Stimulated activated CD4-positive, alpha-beta T cell treated with anti-CD3 and anti-CD28 coated beads, TNF-alpha, amount 100 ng/mL, for 24 hours (primary cell): Measurements from ENCODE around the gene FAAH.

Source experiments
- DNase-seq, 3 experiments: peaks; one replicate each; pipeline ENCODE4 v3.0.0-alpha.2; 2020; ENCODE audit warnings: low read depth in 3 of 3

Gene FAAH

GRCh38 chr1:46401154-46401913, 7.2 kb downstream of the FAAH start:
- DNase-seq: no peak

DNA sequence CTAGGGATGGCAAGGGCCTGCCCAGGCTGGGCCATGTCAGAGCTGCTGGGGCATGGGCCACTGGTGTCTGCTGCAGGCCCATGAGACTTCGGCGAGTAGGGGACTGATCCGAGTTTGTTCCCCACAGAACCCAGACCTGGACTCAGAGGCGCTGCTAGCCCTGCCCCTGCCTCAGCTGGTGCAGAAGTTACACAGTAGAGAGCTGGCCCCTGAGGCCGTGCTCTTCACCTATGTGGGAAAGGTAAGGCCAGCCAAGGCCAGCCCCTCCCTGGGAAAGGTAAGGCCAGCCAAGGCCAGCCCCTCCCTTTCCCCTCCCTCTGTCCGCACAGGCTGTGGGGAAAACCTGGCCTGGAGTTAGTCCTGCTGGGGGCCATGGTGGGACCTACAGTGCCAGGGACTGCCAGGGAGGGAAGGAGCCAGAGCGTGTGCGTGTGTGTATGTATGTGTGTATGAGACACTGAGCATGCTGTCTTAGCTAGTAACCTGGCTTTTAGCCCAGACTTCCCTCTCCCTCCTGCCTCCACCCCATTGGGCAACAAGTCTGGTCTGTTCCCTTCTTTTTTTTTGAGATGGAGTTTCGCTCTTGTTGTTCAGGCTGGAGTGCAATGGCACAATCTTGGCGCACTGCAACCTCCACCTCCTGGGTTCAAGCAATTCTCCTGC, 8.0 kb downstream of the FAAH start:
- no peak for DNase-seq

GRCh38 chr1:46403916-46404315, 9.8 kb downstream of the FAAH start:
- DNase-seq: no peak

GRCh38 chr1:46404482-46405196, 10.5 kb downstream of the FAAH start:
- no peak for DNase-seq

DNA sequence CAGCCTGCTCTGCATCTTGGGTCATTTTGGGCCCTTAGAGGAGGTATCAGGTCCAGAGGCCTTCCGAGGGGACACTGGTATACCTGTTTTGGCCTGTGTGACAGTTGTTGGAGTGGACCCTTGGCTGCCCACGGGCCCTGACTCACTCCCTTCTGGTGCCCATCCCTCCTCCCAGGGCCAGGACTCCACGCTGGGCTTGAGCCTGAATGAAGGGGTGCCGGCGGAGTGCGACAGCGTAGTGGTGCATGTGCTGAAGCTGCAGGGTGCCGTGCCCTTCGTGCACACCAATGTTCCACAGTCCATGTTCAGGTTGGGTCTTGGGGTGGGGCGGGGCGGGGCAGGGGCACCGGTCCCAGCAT, 11.1 kb downstream of the FAAH start:
- no peak for DNase-seq

DNA sequence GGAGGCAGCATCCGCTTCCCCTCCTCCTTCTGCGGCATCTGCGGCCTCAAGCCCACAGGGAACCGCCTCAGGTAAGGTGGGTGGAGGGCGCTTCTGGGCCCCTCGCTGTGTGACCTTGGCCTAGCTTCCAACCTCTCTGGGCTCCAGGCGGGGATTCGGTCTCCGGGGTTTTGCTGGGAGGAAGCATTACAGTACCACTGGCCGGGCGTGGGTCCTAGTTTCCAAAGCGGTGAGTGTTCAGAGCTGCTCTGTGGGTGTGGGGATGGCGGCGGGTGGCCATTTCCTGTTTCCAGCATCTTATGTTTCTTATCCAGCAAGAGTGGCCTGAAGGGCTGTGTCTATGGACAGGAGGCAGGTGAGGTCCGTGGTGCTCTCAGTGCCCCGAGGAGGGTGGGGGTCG, 11.6 kb downstream of the FAAH start:
- no peak for DNase-seq

DNA sequence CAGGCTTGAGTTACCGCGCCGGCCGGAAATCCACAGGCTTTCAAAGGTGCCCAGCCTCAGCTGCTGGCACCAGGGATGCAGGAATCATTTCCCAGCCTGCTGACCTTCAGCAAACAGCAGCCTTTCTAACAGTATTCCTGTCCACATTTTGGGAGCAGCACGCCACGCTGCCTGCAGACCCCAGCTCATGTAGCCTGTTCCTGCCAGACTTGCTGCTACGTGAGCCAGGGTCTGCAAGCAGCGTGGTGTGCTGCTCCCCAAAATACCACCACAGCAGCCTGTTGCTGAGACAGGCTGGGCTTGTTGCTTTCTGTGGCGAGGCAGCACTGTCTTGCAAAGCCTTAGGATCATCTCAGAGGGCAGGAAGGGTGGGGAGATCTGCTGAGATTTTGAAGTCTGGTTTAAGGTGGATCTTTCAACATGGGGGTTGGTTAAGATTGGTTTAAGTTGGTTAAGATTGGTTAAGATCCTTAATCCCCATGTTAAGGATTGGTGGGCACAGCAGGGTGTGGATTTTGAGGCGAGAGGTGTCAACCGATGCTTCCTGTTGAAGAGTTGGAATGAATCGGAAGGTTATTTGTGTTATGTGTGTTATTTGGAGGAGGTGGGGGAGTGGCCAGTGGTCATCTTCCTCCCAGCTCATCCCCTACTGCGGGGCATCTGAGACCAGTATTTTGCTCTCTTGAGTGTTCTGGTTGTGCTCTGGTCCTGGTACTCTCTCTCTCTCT, 12.9 kb downstream of the FAAH start:
- no peak for DNase-seq

- DNase-seq: no peak
Measured at GRCh38 chr1:46407636-46408035, 13.5 kb downstream of the FAAH start.

DNA sequence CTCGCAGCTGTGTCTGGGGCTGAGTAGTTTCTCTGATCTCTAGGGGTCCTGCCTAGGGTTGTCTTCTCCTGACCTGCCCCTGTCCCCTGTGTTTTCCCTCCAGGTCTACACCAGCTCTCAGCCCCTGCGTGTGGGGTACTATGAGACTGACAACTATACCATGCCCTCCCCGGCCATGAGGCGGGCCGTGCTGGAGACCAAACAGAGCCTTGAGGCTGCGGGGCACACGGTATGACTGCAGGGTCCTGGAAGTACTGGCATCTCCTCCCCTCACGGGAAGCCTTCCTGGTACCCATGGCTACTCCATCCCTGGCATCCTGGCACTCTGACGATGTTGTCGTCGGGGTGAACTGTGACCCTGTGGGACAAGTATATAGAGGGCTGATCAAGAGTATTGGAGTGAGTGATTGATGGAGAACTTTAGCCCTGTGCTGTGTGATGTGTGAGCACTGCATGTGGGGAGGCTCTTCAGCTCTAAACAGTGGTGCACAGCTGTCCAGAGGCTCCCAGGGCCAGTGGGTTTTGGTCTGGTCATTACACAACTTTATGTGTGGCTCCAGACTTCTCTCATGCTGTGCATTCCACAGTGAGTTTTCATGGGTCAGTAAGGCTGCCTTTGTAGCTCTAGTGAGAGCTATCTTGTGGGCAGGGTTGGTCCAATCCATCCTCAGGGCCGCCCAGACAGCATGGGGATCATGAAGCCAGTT, 14.4 kb downstream of the FAAH start:
- DNase-seq: no peak

DNA sequence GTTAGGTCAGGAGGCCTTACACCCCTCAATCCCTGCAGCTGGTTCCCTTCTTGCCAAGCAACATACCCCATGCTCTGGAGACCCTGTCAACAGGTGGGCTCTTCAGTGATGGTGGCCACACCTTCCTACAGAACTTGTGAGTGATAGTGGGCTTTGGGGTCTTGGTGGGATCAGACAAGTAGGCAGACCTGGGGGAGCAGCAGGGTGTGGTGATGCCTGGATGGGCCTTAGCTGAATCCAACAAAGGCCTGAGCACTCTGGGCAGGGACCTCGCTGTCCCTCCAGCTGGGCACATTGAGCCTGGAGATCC, 14.9 kb downstream of the FAAH start:
- no peak for DNase-seq

DNA sequence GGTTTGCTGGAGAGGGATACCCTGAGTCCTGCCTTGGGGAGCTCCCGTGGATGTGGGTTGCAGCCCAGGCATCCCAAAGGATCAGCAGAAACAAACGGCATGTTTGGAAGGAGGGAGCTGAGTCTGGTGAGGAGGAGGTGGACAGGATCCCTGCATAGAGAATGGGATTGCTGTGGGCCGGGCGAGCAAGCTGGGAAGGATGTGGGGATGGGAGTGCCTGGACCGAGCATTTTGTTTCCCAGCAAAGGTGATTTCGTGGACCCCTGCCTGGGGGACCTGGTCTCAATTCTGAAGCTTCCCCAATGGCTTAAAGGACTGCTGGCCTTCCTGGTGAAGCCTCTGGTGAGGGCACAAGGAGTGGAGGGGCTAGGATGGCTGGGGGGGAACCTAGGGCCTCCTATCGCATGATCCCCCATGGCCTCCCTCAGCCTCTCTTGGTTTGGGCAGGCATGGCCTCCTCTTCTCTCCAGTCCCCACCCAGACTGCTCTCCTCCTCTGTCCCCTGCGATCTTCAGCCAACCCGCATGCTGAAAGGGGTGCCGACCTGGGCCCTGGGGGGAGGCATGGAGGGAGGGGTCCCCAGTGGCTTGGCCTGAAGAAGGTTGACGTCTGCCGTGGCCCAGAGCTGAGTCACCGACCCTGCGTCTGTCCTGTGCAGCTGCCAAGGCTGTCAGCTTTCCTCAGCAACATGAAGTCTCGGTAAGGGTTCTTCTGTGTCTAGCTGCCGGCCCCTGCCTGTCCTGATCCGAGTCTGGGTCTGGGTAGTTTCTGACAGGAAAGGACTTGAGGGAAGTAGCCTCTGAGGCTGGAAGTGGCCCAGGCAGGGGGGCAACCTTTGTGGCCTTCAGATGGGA, 16.3 kb downstream of the FAAH start:
- no peak for DNase-seq

DNA sequence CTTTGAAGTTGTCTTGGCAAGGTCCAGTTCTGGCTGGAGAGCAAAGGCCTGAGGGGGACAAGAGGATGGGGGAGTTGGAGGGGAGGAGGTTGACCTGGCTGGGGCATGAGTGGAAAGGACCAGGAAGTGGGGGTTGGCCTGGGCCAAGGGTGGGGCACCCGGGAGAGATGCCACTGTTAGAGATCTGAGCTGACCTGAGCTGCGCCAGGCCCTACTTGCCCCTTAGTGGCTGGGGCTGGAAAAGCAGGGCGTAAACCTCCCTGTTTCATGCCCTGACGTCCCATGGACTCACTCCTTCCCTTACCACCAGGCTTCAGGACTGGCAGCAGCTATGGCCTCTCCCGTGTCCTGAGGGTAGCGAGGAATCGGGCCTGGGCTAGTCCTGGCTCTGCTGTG, 16.9 kb downstream of the FAAH start:
- DNase-seq: no peak

DNA sequence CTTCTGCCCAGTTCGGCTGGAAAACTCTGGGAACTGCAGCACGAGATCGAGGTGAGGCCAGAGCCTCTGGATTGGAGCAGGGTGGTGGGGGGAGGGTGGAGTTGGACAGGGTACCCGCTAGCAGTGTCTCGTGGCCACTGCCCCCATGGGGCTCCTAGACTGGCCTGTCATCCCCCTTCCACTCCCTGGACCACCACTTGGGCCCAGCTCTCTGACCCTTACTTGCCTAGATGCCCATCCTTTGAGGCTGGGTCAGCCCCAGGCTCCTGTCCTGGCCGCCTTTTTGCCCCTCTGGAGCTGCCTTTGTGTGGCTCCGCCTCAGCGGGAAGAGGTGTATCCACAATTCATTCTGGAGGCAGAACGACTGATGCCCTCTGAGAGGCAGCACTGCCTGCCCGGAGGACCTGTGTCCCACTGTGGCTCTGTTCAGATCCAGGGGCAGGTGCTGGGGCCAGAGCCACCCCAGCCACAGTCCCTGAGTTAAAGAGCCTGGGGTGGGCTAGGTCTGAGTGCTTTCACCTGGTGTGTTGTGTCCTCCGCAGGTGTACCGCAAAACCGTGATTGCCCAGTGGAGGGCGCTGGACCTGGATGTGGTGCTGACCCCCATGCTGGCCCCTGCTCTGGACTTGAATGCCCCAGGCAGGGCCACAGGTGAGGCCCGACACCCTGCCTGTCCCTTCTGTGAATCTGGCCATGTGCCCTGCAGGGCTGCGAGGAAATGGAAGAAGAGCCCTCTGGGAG, 17.7 kb downstream of the FAAH start:
- DNase-seq: peak in 1 of 3 experiments; percentile 21

- no peak for DNase-seq
Measured at GRCh38 chr1:46412893-46413595, 18.9 kb downstream of the FAAH start.

DNA sequence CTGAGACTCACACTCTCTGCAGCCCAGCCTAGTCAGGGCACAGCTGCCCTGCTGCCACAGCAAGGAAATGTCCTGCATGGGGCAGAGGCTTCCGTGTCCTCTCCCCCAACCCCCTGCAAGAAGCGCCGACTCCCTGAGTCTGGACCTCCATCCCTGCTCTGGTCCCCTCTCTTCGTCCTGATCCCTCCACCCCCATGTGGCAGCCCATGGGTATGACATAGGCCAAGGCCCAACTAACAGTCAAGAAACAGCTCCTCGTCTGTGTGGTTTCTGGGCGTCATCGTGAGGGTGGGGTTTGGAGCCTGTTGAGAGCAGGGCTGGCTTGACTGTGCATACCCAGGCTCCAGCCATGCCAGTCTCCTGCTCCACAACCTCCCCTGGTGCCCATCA, 19.5 kb downstream of the FAAH start:
- DNase-seq: peak in 1 of 3 experiments; percentile 15

- DNase-seq: no peak
Measured at GRCh38 chr1:46415514-46415913, 21.4 kb downstream of the FAAH start.

DNA sequence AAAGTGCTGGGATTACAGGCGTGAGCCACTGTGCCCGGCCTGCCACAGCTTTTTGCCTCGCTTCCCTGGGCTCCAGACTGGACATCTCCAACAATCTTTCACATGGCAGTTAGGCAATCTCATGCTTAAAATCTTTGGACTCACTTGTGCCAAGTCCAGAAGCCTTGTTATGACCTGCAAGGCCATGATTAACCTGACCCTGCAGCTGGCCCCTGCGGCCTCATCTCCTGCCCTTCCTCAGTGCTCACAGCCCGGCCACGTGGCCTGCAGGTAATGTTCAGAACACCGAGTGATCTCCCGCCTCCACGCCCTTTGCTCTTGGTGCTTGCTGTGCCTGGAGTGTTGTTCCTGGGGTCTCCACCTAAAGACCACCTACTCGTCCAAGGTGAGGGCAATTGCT, 24.9 kb downstream of the FAAH start:
- no peak for DNase-seq

GRCh38 chr1:46420533-46420915, 26.4 kb downstream of the FAAH start:
- no peak for DNase-seq

- DNase-seq: no peak
Measured at GRCh38 chr1:46421739-46422138, 27.6 kb downstream of the FAAH start.
